ENCODE measurements around the gene COL16A1. TPM values are rescaled to one million over a fixed set of nuclear protein-coding genes. Genes with fewer than 3 reads are reported as not detected.
A peak's percentile ranks its signal among the peaks of the same experiment; 100 is the strongest.

COL16A1 gene
- total RNA-seq, 1 donor from 2014 or later, result 121 TPM

DNA sequence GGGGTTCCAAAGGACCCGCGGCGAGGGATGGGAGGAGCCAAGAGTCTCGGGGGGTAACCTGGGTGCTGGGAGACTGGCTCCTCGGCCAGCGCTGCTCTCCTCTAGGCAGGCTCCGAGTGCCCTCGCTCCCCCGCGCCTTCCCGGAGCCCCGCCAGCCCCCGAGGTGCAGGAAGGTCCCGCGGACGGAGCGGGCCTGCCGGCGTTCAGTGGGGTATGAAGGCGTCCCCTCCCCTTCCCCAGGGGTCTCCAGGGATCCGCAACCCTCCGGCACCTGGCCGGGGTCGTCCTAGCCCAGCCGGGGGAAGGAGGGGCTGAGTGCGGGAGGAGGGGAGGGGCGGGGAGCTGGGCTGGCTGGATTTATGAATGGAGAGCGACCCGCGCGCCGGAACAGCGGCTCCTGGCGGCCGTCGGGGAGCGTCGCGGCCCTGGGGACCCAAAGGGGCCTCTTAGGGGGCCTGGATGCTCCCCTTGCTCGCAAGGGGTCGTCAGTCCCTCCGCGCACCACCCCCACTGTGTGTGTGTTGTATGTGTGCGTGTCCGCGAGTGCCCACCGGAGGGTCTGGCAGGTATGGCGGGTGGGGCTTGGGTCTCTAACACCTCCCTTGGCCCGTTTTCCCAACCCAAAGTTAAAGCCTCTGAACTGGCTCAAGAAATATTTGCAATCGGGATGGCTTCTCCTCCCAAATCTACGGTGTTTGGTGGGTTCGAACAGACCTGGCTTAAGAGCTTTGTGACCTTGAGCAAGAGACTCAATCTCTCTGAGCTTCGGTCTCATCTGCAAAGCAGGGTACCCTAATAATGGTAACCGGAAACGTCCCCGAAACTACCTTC, 85.7 kb downstream of the COL16A1 start:
- DNase-seq (ENCODE audit: low read depth) (no peak), FAIRE-seq (no peak)
- peak overlapping the region; percentile 33 for H3K4me3 ChIP-seq (ENCODE audit: low read depth, low read length)

DNA sequence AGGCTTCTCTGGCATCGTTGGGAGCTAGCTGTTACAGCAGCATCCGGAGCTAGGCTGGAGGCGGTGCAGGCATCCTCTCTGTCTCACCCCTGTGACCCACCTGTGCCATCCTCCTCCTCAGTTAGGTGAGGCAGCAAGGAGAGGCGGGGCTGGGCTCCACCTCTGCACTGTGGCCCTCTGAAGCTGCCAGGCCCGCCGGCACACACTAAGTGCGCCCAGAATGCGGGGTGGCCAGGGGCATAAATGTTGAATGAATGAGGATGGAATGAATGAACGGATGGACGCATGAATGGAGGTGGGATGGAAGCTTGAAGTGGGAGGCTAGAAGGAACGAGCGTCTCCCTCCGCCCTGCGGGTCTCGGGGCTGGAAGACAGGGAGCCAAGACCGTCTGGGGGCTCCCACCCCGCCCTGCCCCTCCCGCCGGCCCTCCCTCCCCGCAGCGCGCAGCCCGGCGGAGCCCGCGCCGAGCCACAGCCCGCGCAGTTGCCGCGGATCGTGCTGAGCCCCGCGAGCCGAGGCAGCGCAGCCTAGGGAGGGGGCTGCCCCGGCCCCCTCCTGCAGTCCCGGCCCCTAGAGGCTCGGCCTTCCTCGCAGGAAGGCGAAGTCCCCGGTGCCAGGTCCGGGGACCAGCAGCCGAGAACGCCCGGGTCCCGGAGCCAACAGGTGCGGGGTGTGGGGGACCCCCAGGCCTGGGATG, 86.5 kb downstream of the COL16A1 start, which contains the start of gene HCRTR1:
Gene HCRTR1, plus strand, starts transcription at position 472 of the 698 bp plus-strand sequence. CDS start 1,504 bp downstream, outside the sequence.
- DNase-seq (ENCODE audit: low read depth) (no peak), FAIRE-seq (no peak)
- Histone ChIP-seq H3K36me3 (ENCODE audit: control insufficient read depth, insufficient read depth, low read length) (no peaks in the 10 kb centered on the region), H3K4me3 (ENCODE audit: low read depth, low read length) (peak within 1 kb of the TSS; percentile 33), H3K27me3 (ENCODE audit: control insufficient read depth, insufficient read depth, low read length) (peaks cover 17% of the 10 kb centered on the region)
- TF ChIP-seq, protein P1, sequence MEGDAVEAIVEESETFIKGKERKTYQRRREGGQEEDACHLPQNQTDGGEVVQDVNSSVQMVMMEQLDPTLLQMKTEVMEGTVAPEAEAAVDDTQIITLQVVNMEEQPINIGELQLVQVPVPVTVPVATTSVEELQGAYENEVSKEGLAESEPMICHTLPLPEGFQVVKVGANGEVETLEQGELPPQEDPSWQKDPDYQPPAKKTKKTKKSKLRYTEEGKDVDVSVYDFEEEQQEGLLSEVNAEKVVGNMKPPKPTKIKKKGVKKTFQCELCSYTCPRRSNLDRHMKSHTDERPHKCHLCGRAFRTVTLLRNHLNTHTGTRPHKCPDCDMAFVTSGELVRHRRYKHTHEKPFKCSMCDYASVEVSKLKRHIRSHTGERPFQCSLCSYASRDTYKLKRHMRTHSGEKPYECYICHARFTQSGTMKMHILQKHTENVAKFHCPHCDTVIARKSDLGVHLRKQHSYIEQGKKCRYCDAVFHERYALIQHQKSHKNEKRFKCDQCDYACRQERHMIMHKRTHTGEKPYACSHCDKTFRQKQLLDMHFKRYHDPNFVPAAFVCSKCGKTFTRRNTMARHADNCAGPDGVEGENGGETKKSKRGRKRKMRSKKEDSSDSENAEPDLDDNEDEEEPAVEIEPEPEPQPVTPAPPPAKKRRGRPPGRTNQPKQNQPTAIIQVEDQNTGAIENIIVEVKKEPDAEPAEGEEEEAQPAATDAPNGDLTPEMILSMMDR (IDR thresholded peaks at IDR 0.05; ENCODE audit: insufficient read depth, low read length, severe bottlenecking), result no peak

More for the DNA sequence above, 85.7 kb downstream of the COL16A1 start:
- no peaks in the 10 kb centered on the region for H3K36me3 ChIP-seq (ENCODE audit: control insufficient read depth, insufficient read depth, low read length)
- TF ChIP-seq, protein P1 (IDR thresholded peaks at IDR 0.05; ENCODE audit: insufficient read depth, low read length, severe bottlenecking), result peak; percentile 90
- H3K27me3 ChIP-seq (ENCODE audit: control insufficient read depth, insufficient read depth, low read length), result peaks cover 17% of the 10 kb centered on the region

DNA sequence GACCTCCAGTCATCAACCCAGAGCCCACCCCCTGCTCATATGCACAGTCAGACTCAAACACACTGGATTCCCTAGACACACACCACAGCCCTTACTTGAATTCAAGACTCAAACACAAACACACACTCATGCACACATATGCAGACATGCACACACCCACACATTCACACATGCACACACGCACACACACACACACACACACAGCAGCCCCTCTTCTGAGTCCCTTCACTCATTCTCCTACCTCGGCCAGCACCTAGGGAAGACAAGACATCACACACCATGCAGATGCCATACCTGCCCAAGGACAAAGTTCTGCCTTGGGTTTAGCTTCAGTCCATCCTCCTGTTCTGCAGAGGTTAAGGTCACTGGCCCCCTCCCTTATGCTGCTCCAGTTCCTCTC, 87.9 kb downstream of the COL16A1 start:
- peaks cover 17% of the 10 kb centered on the region for H3K27me3 ChIP-seq (ENCODE audit: control insufficient read depth, insufficient read depth, low read length)
- no peak overlapping the region for H3K4me3 ChIP-seq (ENCODE audit: low read depth, low read length)
- H3K36me3 ChIP-seq (ENCODE audit: control insufficient read depth, insufficient read depth, low read length), result no peaks in the 10 kb centered on the region
- DNase-seq (ENCODE audit: low read depth) (no peak), FAIRE-seq (peak; percentile 18)
- TF ChIP-seq, protein P1 (IDR thresholded peaks at IDR 0.05; ENCODE audit: insufficient read depth, low read length, severe bottlenecking), result no peak

DNA sequence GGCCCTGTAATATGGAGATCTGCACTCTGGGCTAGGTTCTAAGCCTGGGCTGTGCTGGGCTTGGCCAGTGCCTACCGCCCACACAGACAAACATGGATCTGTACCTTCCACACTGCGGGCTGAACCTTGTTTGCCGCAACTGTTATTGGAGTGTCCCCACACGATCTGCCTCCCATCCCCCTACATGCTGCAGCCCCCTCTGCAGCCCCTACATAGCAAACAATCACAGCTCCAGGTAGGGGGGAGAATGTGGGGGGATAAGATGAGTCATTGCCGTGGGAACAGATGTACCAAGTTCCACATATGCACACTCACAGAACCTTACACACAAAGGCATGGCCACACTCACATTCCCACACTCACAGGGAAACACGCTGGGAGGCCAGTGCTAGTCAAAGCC, 88.4 kb downstream of the COL16A1 start:
- H3K27me3 ChIP-seq (ENCODE audit: control insufficient read depth, insufficient read depth, low read length), result peaks cover 17% of the 10 kb centered on the region
- no peak overlapping the region for H3K4me3 ChIP-seq (ENCODE audit: low read depth, low read length)
- FAIRE-seq, result no peak
- no peaks in the 10 kb centered on the region for H3K36me3 ChIP-seq (ENCODE audit: control insufficient read depth, insufficient read depth, low read length)
- TF ChIP-seq, protein P1 (IDR thresholded peaks at IDR 0.05; ENCODE audit: insufficient read depth, low read length, severe bottlenecking), result no peak
- no peak for DNase-seq (ENCODE audit: low read depth)

DNA sequence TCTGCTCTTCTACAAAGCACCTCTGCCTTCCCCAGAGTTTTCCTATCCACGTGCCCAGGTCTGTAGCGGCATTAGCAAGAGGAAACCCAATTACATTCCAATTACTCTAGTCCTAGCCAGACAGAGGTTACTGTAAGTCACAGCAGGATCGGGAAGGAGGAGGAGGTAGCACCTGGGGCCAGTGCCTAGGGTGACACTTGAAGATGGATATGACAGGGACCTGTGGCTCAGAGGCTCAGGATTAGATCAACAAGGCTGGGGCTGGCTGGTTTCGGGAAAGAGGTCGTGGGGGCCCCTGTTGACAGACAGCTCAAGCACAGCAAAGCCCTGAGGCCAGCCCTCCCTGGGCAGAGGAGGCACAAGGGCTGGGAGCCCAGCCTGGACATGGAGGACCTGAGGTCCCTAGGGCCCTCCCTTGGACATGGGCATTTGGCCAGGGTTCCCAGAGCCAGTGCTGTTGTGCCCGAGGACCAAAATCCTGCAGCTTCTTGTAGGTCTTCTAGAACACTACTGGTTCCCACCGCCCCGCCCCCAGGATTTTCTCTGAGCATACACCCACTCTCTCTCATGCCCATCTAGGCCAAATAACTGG, 89.3 kb downstream of the COL16A1 start:
- FAIRE-seq (no peak), DNase-seq (ENCODE audit: low read depth) (no peak)
- Histone ChIP-seq H3K36me3 (ENCODE audit: control insufficient read depth, insufficient read depth, low read length) (no peaks in the 10 kb centered on the region), H3K27me3 (ENCODE audit: control insufficient read depth, insufficient read depth, low read length) (peaks cover 17% of the 10 kb centered on the region), H3K4me3 (ENCODE audit: low read depth, low read length) (no peak overlapping the region)
- TF ChIP-seq, protein P1 (IDR thresholded peaks at IDR 0.05; ENCODE audit: insufficient read depth, low read length, severe bottlenecking), result no peak
